ENCODE measurements around the gene BICDL1. TPM values are rescaled to one million over a fixed set of nuclear protein-coding genes. Genes with fewer than 3 reads are reported as not detected.

BICDL1 gene
- total and polyA plus RNA-seq, 2 of the 4 experiments (the other 2 are of a cell fraction), result not detected

DNA sequence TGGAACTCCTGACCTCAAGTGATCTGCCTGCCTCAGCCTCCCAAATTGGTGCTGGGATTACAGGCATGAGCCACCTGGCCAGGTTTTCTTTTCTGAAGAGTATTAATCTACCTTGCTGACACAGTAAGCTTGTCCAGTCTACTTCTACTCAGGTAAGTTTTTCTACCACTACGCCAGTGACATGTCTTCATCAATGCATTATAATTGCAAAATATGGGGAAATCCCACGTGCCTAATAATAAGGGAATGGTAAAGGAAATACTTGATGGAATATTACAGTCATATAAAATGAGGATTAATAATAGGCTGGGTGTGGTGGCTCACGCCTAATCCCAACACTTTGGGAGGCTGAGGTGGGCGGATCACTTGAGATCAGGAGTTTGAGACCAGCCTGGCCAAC lies 65.3 kb downstream of the BICDL1 start:
- no TSS peak for BruUV-seq (replicated peaks)
- no peaks in the 10 kb centered on the region for H3K36me3 ChIP-seq (ENCODE audit: control insufficient read depth, insufficient read depth, low read length)
- POLR2A ChIA-PET (ENCODE audit: unreplicated experiment), result no interaction called here

More for the DNA sequence above, 65.3 kb downstream of the BICDL1 start:
- dilution Hi-C loops (cut with HindIII; ENCODE audit: low sequenced_read_pairs, unreplicated experiment), result no loop called here
- in situ Hi-C loops (cut with MboI; ENCODE audit: low sequenced_read_pairs), result no loop called here
- no peaks in the 10 kb centered on the region for H3K9me1 ChIP-seq (ENCODE audit: insufficient read depth, low read length)
- ATAC-seq (ENCODE audit: low read depth), result no peak
- no peak overlapping the region for H4K5ac ChIP-seq (ENCODE audit: low read depth, low read length)
- H3K79me1 ChIP-seq (ENCODE audit: low read depth in 1 of 2, low read length in 2 of 2), result no peaks in the 10 kb centered on the region
- H3K4me3 ChIP-seq (ENCODE audit: insufficient read depth, low read depth, low read length), result no peak overlapping the region
- no peak overlapping the region for H2BK5ac ChIP-seq (ENCODE audit: low read depth, low read length, poor library complexity, severe bottlenecking)
- CTCF ChIA-PET, result no interaction called here
- no peak overlapping the region for H3K14ac ChIP-seq (replicated peaks; ENCODE audit: low read depth, low read length)
- H2BK120ac ChIP-seq (ENCODE audit: low read depth, low read length), result no peak overlapping the region
- no peaks in the 10 kb centered on the region for H3K9me3 ChIP-seq (ENCODE audit: control insufficient read depth, insufficient read depth, low read length)
- no peak overlapping the region for H3K27ac ChIP-seq (ENCODE audit: insufficient read depth, low read length)
- H3K4me2 ChIP-seq (ENCODE audit: low read depth, low read length), result no peak overlapping the region
- H3K9ac ChIP-seq (ENCODE audit: low read depth, low read length), result no peak overlapping the region
- no peak overlapping the region for H3K4ac ChIP-seq (ENCODE audit: low read depth, low read length)
- no peak overlapping the region for H4K8ac ChIP-seq (ENCODE audit: low read depth in 2 of 2, low read length in 2 of 2)
- no peaks in the 10 kb centered on the region for H3K4me1 ChIP-seq (ENCODE audit: control insufficient read depth, insufficient read depth, low read length)
- no peaks in the 10 kb centered on the region for H3K27me3 ChIP-seq (ENCODE audit: control insufficient read depth, insufficient read depth, low read length)
- no peak overlapping the region for H3K18ac ChIP-seq (ENCODE audit: low read depth, low read length)
- H3K23ac ChIP-seq (ENCODE audit: low read depth, low read length), result no peak overlapping the region
- H3K56ac ChIP-seq (ENCODE audit: extremely low read depth, insufficient read depth, low read length), result no peak overlapping the region
- no peak overlapping the region for H4K91ac ChIP-seq (ENCODE audit: insufficient read depth, low read depth, low read length)
- H2BK20ac ChIP-seq (ENCODE audit: low read depth, low read length), result no peak overlapping the region
- no peak overlapping the region for H2AFZ ChIP-seq (replicated peaks; ENCODE audit: low read length, poor library complexity)
- TF ChIP-seq NFE2L2 (IDR thresholded peaks at IDR 0.05; ENCODE audit: low read depth, low read length) (no peak), POLR2A (IDR thresholded peaks at IDR 0.05; ENCODE audit: low read depth, low read length) (no peak), RAD21 (IDR thresholded peaks at IDR 0.05; ENCODE audit: low read length) (no peak), MAFK (IDR thresholded peaks at IDR 0.05; ENCODE audit: low read depth, low read length) (no peak), RFX5 (IDR thresholded peaks at IDR 0.05; ENCODE audit: low read depth, low read length) (no peak), MXI1 (IDR thresholded peaks at IDR 0.05; ENCODE audit: borderline replicate concordance, low read depth, low read length) (no peak), CHD1 (IDR thresholded peaks at IDR 0.05; ENCODE audit: low read depth, low read length) (no peak), FOS (IDR thresholded peaks at IDR 0.05; ENCODE audit: low read depth, low read length) (no peak), BHLHE40 (IDR thresholded peaks at IDR 0.05; ENCODE audit: low read depth, low read length) (no peak)
- TF ChIP-seq, protein P1, sequence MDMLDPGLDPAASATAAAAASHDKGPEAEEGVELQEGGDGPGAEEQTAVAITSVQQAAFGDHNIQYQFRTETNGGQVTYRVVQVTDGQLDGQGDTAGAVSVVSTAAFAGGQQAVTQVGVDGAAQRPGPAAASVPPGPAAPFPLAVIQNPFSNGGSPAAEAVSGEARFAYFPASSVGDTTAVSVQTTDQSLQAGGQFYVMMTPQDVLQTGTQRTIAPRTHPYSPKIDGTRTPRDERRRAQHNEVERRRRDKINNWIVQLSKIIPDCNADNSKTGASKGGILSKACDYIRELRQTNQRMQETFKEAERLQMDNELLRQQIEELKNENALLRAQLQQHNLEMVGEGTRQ (IDR thresholded peaks at IDR 0.05; ENCODE audit: low read depth, low read length), result no peak
- TF ChIP-seq, protein P2, sequence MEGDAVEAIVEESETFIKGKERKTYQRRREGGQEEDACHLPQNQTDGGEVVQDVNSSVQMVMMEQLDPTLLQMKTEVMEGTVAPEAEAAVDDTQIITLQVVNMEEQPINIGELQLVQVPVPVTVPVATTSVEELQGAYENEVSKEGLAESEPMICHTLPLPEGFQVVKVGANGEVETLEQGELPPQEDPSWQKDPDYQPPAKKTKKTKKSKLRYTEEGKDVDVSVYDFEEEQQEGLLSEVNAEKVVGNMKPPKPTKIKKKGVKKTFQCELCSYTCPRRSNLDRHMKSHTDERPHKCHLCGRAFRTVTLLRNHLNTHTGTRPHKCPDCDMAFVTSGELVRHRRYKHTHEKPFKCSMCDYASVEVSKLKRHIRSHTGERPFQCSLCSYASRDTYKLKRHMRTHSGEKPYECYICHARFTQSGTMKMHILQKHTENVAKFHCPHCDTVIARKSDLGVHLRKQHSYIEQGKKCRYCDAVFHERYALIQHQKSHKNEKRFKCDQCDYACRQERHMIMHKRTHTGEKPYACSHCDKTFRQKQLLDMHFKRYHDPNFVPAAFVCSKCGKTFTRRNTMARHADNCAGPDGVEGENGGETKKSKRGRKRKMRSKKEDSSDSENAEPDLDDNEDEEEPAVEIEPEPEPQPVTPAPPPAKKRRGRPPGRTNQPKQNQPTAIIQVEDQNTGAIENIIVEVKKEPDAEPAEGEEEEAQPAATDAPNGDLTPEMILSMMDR (conservative IDR thresholded peaks at IDR 0.05; ENCODE audit: low read depth, low read length), result no peak
- H2BK15ac ChIP-seq (ENCODE audit: low read depth, low read length), result no peak overlapping the region
- no peak overlapping the region for H2AK9ac ChIP-seq (replicated peaks; ENCODE audit: low read depth, low read length, poor library complexity)
- no peak overlapping the region for H2AK5ac ChIP-seq (ENCODE audit: low read depth, low read length)
- intact Hi-C loops (cut with micrococcal nuclease), result no loop called here
- no peaks in the 10 kb centered on the region for H4K20me1 ChIP-seq (ENCODE audit: insufficient read depth, low read length)
- no peak for DNase-seq
- WGBS, 2 experiments (ENCODE audit: extremely low coverage in 2 of 2, insufficient read length in 1 of 2), result no CpG with 5 or more reads among the region's 4 CpGs

Measured in IMR-90 (cell line).